ENCODE measurements around the gene MED14.

The MED14 gene

DNA sequence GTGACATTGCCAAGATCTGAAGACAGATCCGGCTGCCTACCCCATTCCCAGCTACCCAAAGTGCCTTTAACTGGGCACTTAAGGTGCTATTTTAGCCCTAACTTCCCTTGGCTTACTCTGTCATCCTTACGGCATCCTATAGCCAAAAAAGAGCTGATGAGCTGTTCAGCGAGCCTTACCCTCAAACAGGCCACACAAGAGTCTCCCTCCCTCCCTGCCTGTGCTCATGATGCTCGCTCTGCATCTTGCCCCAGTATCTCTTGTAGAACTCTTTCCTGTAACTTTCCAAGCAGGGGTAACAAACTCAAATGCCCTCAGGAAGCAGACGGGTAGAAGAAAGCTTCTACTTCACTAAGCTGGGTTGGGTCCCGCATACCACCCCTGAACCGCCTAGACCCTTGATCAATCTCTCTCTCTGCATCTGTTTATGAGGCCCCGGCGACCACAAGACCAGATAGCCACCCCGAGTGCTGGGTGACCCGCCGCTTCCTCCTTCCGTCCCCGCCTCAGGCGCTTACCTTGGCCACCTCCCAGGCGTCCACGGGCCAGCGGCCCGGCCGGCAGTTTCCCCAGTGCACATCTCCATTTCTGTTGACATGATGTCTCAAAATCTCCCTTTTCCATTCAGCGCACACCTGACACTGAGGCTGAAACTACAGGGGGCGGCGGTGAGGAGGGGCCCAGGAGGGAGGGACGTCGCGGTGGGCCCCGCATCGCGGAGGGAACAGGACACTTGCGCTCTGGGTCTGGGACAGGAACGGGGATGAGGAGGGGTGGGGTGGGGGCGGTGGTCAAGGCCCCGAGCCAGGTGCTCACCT, 88.6 kb downstream of the MED14 start:
- H3K36me3 ChIP-seq (ENCODE audit: low read depth) = peaks cover 11% of the 10 kb centered on the region
- H3K4me3 ChIP-seq (ENCODE audit: severe bottlenecking) = peak overlapping the region; percentile 86
- TF ChIP-seq, protein P1, sequence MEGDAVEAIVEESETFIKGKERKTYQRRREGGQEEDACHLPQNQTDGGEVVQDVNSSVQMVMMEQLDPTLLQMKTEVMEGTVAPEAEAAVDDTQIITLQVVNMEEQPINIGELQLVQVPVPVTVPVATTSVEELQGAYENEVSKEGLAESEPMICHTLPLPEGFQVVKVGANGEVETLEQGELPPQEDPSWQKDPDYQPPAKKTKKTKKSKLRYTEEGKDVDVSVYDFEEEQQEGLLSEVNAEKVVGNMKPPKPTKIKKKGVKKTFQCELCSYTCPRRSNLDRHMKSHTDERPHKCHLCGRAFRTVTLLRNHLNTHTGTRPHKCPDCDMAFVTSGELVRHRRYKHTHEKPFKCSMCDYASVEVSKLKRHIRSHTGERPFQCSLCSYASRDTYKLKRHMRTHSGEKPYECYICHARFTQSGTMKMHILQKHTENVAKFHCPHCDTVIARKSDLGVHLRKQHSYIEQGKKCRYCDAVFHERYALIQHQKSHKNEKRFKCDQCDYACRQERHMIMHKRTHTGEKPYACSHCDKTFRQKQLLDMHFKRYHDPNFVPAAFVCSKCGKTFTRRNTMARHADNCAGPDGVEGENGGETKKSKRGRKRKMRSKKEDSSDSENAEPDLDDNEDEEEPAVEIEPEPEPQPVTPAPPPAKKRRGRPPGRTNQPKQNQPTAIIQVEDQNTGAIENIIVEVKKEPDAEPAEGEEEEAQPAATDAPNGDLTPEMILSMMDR (IDR thresholded peaks at IDR 0.05; ENCODE audit: poor library complexity, severe bottlenecking) = no peak
- no peaks in the 10 kb centered on the region for H3K27me3 ChIP-seq (ENCODE audit: insufficient read depth, poor library complexity, severe bottlenecking)
- peak; percentile 28 for ATAC-seq (ENCODE audit: low read depth)
- no peaks in the 10 kb centered on the region for H3K4me1 ChIP-seq (ENCODE audit: insufficient read depth, poor library complexity, severe bottlenecking)
- peak overlapping the region; percentile 62 for H3K27ac ChIP-seq (ENCODE audit: poor library complexity, severe bottlenecking)
- no peaks in the 10 kb centered on the region for H3K9me3 ChIP-seq (ENCODE audit: severe bottlenecking)
- no peak for DNase-seq (ENCODE audit: low spot score)

DNA sequence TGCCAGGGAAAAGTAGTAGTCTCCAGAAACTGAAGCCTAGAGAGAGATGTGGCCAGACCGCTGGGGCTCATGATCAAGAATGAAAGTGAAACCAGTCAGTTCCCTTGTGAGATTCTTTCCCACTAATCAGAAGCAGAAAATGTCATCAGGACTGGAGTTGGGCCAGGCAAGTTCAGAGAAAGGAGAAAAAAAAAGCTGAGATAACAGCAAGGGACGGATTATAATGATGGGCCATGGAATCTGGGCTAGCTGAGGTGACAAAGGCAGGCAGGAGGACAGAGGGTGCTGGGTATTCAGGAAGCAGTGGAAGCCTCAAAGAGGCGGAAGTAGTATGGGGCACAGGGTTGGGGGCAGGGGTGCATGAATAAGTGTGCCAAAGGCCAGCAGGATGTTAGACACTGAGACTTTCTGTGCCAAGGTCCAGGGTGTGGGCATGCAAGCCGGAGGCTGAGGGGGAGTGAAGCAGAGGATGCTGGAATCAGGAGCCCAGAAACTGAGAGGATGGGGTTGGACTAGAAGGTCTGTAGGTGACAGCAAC, 90.5 kb downstream of the MED14 start:
- Histone ChIP-seq H3K27ac (ENCODE audit: poor library complexity, severe bottlenecking) (peak overlapping the region; percentile 62), H3K9me3 (ENCODE audit: severe bottlenecking) (no peaks in the 10 kb centered on the region), H3K4me3 (ENCODE audit: severe bottlenecking) (peak overlapping the region; percentile 26), H3K36me3 (ENCODE audit: low read depth) (peaks cover 6% of the 10 kb centered on the region), H3K27me3 (ENCODE audit: insufficient read depth, poor library complexity, severe bottlenecking) (no peaks in the 10 kb centered on the region), H3K4me1 (ENCODE audit: insufficient read depth, poor library complexity, severe bottlenecking) (no peaks in the 10 kb centered on the region)
- TF ChIP-seq, protein P1 (IDR thresholded peaks at IDR 0.05; ENCODE audit: poor library complexity, severe bottlenecking) = no peak
- ATAC-seq (ENCODE audit: low read depth) (peak; percentile 76), DNase-seq (ENCODE audit: low spot score) (no peak)

DNA sequence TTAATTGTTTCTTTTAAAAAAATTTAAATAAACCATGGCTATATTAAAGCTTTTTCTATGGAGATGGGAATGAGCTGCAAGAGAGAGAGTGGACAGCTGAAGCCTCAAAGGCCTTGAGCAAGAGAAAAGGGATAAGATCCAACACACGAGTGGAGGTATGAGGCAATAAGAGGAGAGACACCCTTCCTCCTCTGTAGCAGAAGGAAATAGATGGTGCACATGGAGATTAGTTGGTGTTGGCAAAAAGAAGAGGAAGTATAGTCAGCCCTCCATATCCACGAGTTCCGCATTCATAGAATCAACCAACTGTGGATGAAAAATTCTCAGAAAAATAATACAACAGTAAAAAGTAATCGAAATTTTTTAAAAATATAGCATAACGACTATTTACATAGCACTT, 91.2 kb downstream of the MED14 start:
- Histone ChIP-seq H3K4me3 (ENCODE audit: severe bottlenecking) (no peak overlapping the region), H3K36me3 (ENCODE audit: low read depth) (peaks cover 9% of the 10 kb centered on the region), H3K4me1 (ENCODE audit: insufficient read depth, poor library complexity, severe bottlenecking) (no peaks in the 10 kb centered on the region), H3K27ac (ENCODE audit: poor library complexity, severe bottlenecking) (peak overlapping the region; percentile 62), H3K27me3 (ENCODE audit: insufficient read depth, poor library complexity, severe bottlenecking) (no peaks in the 10 kb centered on the region), H3K9me3 (ENCODE audit: severe bottlenecking) (no peaks in the 10 kb centered on the region)
- DNase-seq (ENCODE audit: low spot score) (no peak), ATAC-seq (ENCODE audit: low read depth) (no peak)
- TF ChIP-seq, protein P1 (IDR thresholded peaks at IDR 0.05; ENCODE audit: poor library complexity, severe bottlenecking) = no peak

DNA sequence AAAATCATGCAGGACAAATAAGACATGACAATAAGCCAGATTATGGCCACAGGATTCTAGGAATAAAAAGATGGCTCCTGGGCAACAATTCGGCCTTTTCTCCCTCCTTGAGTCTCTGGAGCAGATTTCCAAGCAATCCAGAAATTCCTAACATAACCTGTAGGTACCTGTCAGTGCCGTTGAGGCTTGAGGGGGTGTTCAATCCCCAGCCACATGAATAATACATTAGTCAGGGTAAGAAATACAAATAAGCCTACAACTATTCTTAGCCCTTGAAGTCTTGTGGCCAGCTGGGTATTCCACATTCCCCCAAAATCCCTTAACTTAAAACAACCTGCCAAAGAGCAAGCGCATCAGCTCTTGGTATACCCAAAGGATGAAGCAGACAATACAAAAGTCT, 97.7 kb downstream of the MED14 start:
- peaks cover 49% of the 10 kb centered on the region for H3K36me3 ChIP-seq (ENCODE audit: low read depth)
- DNase-seq (ENCODE audit: low spot score) (no peak), ATAC-seq (ENCODE audit: low read depth) (peak; percentile 55)
- TF ChIP-seq, protein P1 (IDR thresholded peaks at IDR 0.05; ENCODE audit: poor library complexity, severe bottlenecking) = no peak
- H3K9me3 ChIP-seq (ENCODE audit: severe bottlenecking) = no peaks in the 10 kb centered on the region
- no peak overlapping the region for H3K27ac ChIP-seq (ENCODE audit: poor library complexity, severe bottlenecking)
- H3K4me3 ChIP-seq (ENCODE audit: severe bottlenecking) = no peak overlapping the region
- no peaks in the 10 kb centered on the region for H3K27me3 ChIP-seq (ENCODE audit: insufficient read depth, poor library complexity, severe bottlenecking)
- H3K4me1 ChIP-seq (ENCODE audit: insufficient read depth, poor library complexity, severe bottlenecking) = peaks cover 7% of the 10 kb centered on the region

DNA sequence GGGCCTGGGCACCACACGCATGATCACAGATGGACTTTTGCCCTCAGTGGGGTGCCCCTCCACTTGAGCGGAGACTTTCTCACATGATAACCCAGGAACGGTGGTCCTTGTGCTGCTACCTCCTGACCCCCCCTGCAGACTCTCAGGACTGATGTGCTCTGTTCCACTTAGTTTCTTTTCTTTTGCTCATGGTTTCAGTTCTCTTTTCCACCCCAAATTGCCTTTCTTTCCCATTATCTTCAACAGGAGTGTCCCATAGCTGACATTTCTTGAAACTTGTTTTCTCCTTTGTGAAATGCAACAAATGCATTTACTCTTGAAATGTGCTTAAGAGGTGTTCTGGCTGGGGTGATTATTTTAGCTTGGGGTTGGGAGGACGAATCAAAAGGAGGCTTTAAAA, 103.1 kb downstream of the MED14 start:
- DNase-seq (ENCODE audit: low spot score) (no peak), ATAC-seq (ENCODE audit: low read depth) (no peak)
- H3K9me3 ChIP-seq (ENCODE audit: severe bottlenecking) = no peaks in the 10 kb centered on the region
- H3K4me3 ChIP-seq (ENCODE audit: severe bottlenecking) = no peak overlapping the region
- H3K4me1 ChIP-seq (ENCODE audit: insufficient read depth, poor library complexity, severe bottlenecking) = no peaks in the 10 kb centered on the region
- no peak overlapping the region for H3K27ac ChIP-seq (ENCODE audit: poor library complexity, severe bottlenecking)
- peaks cover 43% of the 10 kb centered on the region for H3K36me3 ChIP-seq (ENCODE audit: low read depth)
- TF ChIP-seq, protein P1 (IDR thresholded peaks at IDR 0.05; ENCODE audit: poor library complexity, severe bottlenecking) = no peak
- H3K27me3 ChIP-seq (ENCODE audit: insufficient read depth, poor library complexity, severe bottlenecking) = no peaks in the 10 kb centered on the region
